GM10266 (cell line): ENCODE results near the gene WNT7B.

Source experiments
- DNase-seq: peaks from one replicate; pipeline ENCODE4 v3.0.0; 2012; ENCODE audit errors: extremely low spot score
- TF ChIP-seq, protein P1 (sequence below): IDR thresholded peaks from 2 replicates; pipeline ENCODE4 v1.5.1; 2012; ENCODE audit warnings: mild to moderate bottlenecking, low read depth; ENCODE audit not compliant: control insufficient read depth, insufficient read depth; ENCODE audit errors: missing control alignments

WNT7B gene

GRCh38 chr22:45925811-45926351 is 51.1 kb downstream of the WNT7B start:
- no peak for DNase-seq
- TF ChIP-seq, protein P1, sequence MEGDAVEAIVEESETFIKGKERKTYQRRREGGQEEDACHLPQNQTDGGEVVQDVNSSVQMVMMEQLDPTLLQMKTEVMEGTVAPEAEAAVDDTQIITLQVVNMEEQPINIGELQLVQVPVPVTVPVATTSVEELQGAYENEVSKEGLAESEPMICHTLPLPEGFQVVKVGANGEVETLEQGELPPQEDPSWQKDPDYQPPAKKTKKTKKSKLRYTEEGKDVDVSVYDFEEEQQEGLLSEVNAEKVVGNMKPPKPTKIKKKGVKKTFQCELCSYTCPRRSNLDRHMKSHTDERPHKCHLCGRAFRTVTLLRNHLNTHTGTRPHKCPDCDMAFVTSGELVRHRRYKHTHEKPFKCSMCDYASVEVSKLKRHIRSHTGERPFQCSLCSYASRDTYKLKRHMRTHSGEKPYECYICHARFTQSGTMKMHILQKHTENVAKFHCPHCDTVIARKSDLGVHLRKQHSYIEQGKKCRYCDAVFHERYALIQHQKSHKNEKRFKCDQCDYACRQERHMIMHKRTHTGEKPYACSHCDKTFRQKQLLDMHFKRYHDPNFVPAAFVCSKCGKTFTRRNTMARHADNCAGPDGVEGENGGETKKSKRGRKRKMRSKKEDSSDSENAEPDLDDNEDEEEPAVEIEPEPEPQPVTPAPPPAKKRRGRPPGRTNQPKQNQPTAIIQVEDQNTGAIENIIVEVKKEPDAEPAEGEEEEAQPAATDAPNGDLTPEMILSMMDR: no peak

DNA sequence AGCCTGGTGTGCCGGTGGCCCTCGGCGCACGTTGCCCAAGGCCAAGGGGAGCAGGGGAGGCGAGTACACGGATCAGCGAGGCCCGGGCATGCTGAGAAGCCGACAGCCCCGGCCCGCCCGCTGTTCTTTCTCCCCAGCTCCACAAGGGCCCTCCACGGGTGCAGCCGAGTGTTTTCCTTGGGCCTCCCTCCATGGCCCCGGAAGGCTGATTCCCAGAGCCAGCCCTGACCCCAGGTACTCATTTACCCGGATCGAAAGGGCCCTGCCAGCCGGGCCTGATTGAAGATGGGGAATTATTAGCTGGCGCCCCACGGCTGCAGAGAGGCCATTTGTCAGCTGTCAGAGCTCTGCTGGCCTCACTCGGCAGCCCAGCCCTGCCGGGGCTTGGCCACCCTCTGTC is 53.1 kb downstream of the WNT7B start:
- TF ChIP-seq, protein P1: no peak
- DNase-seq: no peak

GRCh38 chr22:45923212-45923611 is 53.8 kb downstream of the WNT7B start:
- DNase-seq: no peak
- TF ChIP-seq, protein P1: no peak

GRCh38 chr22:45922661-45923060 is 54.3 kb downstream of the WNT7B start:
- no peak for DNase-seq
- TF ChIP-seq, protein P1: no peak

GRCh38 chr22:45922256-45922655 is 54.7 kb downstream of the WNT7B start:
- no peak for DNase-seq
- TF ChIP-seq, protein P1: no peak

DNA sequence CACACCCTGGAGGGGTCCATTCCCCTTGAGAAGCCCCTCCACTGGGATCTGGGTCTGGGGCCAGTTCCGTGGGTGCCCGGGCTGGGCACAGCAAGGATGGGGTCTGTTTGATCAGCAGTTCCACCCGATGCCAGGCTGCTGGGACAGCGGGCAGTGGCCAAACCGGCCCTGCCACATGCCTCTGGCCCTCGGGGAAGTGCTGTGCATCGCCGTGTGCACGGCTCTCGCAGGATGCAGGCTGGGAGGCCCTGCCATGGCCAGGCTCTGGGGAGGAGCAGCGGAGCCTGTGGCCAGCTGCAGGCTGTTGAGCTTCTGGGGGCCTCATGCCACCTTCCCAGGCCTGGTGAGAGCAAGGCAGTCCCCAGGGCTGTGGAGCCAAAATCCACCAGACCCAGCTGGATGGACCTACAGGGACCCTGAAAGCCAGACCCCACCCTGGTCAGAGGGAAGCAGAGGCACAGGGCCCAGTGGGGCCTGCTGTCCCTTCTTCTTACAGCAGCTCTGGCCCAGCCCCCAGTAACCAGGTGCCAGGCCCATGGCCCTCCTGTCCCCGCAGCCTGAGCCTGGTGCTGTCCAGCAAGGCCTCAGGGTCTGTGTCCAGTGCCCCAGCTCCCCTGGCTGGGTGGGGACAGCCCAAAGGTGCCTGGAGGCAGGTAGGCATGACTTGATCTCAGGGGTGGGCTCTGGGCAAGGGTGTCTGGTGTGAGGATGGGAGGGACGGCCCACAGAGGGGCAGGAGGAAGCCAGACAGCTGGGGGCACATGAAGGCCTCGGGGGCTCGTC is 57.3 kb downstream of the WNT7B start:
- DNase-seq: no peak
- TF ChIP-seq, protein P1: no peak
